AG09309 (cell line): ENCODE data around the gene USP2.

ENCODE experiments used
- DNase-seq: peaks from one replicate; pipeline ENCODE4 v3.0.0-alpha.2; 2010; ENCODE audit warnings: low read depth
- H3K4me3 ChIP-seq: 2 replicates; pipeline ENCODE4 v1.5.1; 2011; ENCODE audit warnings: mild to moderate bottlenecking, low read depth, low read length, moderate library complexity; ENCODE audit not compliant: control insufficient read depth
- CTCF ChIP-seq: IDR thresholded peaks from 2 replicates; pipeline ENCODE4 v1.5.1; 2011; ENCODE audit warnings: mild to moderate bottlenecking, low read depth, low read length, inconsistent platforms; ENCODE audit not compliant: insufficient read depth, control insufficient read depth; ENCODE audit errors: missing control alignments

The USP2 gene

GRCh38 chr11:119378851-119379465 is 2.5 kb downstream of the USP2 start:
- H3K4me3 ChIP-seq: no peak overlapping the region
- no peak for TF ChIP-seq CTCF
- no peak for DNase-seq

GRCh38 chr11:119377961-119378667 is 3.4 kb downstream of the USP2 start:
- no peak for TF ChIP-seq CTCF
- no peak for DNase-seq
- H3K4me3 ChIP-seq: no peak overlapping the region

GRCh38 chr11:119377112-119377901 is 4.2 kb downstream of the USP2 start:
- no peak for TF ChIP-seq CTCF
- DNase-seq: no peak
- H3K4me3 ChIP-seq: no peak overlapping the region

GRCh38 chr11:119376197-119376847 is 5.2 kb downstream of the USP2 start:
- no peak for DNase-seq
- no peak for TF ChIP-seq CTCF
- no peak overlapping the region for H3K4me3 ChIP-seq

GRCh38 chr11:119375337-119376196 is 5.9 kb downstream of the USP2 start:
- no peak overlapping the region for H3K4me3 ChIP-seq
- DNase-seq: no peak
- no peak for TF ChIP-seq CTCF
